Esophagus muscularis mucosa (tissue), 4 donors: ENCODE measurements around the gene RWDD1. TPM values are rescaled to one million over a fixed set of nuclear protein-coding genes. Genes with fewer than 3 reads are reported as not detected.
A peak's percentile ranks its signal among the peaks of the same experiment; 100 is the strongest.

Experiments used
- DNase-seq: peaks from one replicate; pipeline ENCODE4 v3.0.0-alpha.2; 2017; ENCODE audit errors: extremely low spot score
- H3K27ac ChIP-seq, 4 donors: fragments of 200-600 bp; sonication (generic); replicated peaks in 1 of 4; 1 replicate in 3 of 4; 2 replicates in 1 of 4; pipeline ENCODE4 v1.5.1; 2016 to 2019; ENCODE audit warnings: mild to moderate bottlenecking in 1 of 4
- H3K27me3 ChIP-seq, 4 donors: fragments of 200-600 bp; sonication (generic); one replicate each; pipeline versions ENCODE4 v1.5.1 to v1.6.0; 2016 to 2019
- H3K36me3 ChIP-seq, 4 donors: fragments of 200-600 bp; sonication (generic); one replicate each; pipeline ENCODE4 v1.5.1; 2016 to 2019
- H3K4me1 ChIP-seq, 4 donors: fragments of 200-600 bp; sonication (generic); one replicate each; pipeline ENCODE4 v1.5.1; 2016 to 2019
- H3K4me3 ChIP-seq, 4 donors: fragments of 200-600 bp; sonication (generic); 1 replicate in 2 of 4; 2 replicates in 2 of 4; pipeline ENCODE4 v1.5.1; 2016 to 2019; ENCODE audit warnings: mild to moderate bottlenecking in 4 of 4, moderate library complexity in 1 of 4
- H3K9me3 ChIP-seq, 4 donors: fragments of 200-600 bp; sonication (generic); 1 replicate in 3 of 4; 2 replicates in 1 of 4; pipeline ENCODE4 v1.5.1; 2016 to 2019
- CTCF ChIP-seq, 3 experiments: fragments of 200-600 bp in 2 of 3; fragments of 450-650 bp in 1 of 3; sonication (generic) in 2 of 3; IDR thresholded peaks; one replicate each; pipeline ENCODE4 v1.5.1; 2017 to 2019; ENCODE audit warnings: antibody characterized with exemption in 3 of 3, mild to moderate bottlenecking in 2 of 3, moderate library complexity in 1 of 3
- EP300 ChIP-seq: sonication (generic); formaldehyde crosslinking; IDR thresholded peaks from one replicate; pipeline ENCODE4 v1.6.1; 2017; ENCODE audit warnings: antibody characterized with exemption
- POLR2A ChIP-seq: fragments of 450-650 bp; IDR thresholded peaks from one replicate; pipeline ENCODE4 v1.6.1; 2017; ENCODE audit warnings: antibody characterized with exemption, moderate library complexity, mild to moderate bottlenecking, low read depth
- POLR2AphosphoS5 ChIP-seq, 2 donors: sonication (generic); formaldehyde crosslinking; IDR thresholded peaks; one replicate each; pipeline ENCODE4 v1.6.1; 2017; ENCODE audit warnings: antibody characterized with exemption in 2 of 2
- WGBS: methylation state at CpG from one replicate; pipeline ENCODE4 v1.1.5; 2018; 5-methylcytosine and 5-hydroxymethylcytosine counted together
- intact Hi-C: fragments of 100-400 bp; cut with DNase I; formaldehyde crosslinking; loops from one replicate; pipeline ENCODE4 v1.15.1; 2023
- total RNA-seq, 4 donors: library from RNA; depleted of rRNA; stranded (reverse); fragments of >200 nt; gene quantifications; one replicate each; pipeline versions ENCODE4 v1.1.0 to v1.2.1, GENCODE V29; 2016

Gene RWDD1
- total RNA-seq, 4 donors from 2014 or later: 44.1 to 76.4 (median 53.3) TPM

DNA sequence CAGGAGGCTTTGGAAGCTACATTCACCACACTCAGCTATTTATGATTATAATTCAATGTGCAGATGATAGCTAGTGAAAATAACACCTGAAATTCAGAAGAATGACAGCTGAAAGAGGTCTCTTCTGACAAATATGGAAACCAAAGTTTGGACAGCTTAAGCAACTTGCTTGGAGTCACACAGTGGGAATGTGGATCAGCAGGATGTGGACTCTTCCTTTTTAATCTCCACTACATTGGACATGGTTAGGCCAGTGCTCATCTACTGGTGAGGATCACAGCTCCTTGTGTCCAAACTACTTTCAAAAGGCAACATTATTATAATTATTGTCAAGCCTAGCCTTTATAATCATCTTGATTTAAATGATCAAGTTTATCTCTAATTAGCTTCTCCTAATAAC lies 36.2 kb upstream of the RWDD1 start:
- no peaks in the 10 kb centered on the region for H3K9me3 ChIP-seq
- H3K27me3 ChIP-seq: peaks cover 0 to 4% (median 0%) of the 10 kb centered on the region in 4 donors
- H3K4me1 ChIP-seq: no peaks in the 10 kb centered on the region
- no peak overlapping the region for H3K27ac ChIP-seq
- no peaks in the 10 kb centered on the region for H3K36me3 ChIP-seq
- intact Hi-C loops: loop anchor here (5.0 kb wide), 1 partner anchor 263 kb away; no protein-coding TSS in a partner anchor
- DNase-seq: no peak
- TF ChIP-seq CTCF (IDR thresholded peaks at IDR 0.05): no peak
- H3K4me3 ChIP-seq: no peak overlapping the region

GRCh38 chr6:116536216-116536621 lies 35.1 kb upstream of the RWDD1 start:
- no peak overlapping the region for H3K4me3 ChIP-seq
- H3K4me1 ChIP-seq: no peaks in the 10 kb centered on the region
- H3K9me3 ChIP-seq: no peaks in the 10 kb centered on the region
- H3K27me3 ChIP-seq: peaks cover 0 to 8% (median 0%) of the 10 kb centered on the region in 4 donors
- WGBS: 11% methylated on average over 4 of the region's 4 CpGs
- TF ChIP-seq EP300 (no peak), POLR2A (no peak), POLR2AphosphoS5 (IDR thresholded peaks at IDR 0.05) (no peak), CTCF (IDR thresholded peaks at IDR 0.05) (peak; percentile 59 to 80 (median 69))
- DNase-seq: no peak
- H3K27ac ChIP-seq: no peak overlapping the region
- intact Hi-C loops: loop anchor here (2.0 to 5.0 kb wide), 2 partner anchors 25 to 264 kb away; no protein-coding TSS in a partner anchor
- H3K36me3 ChIP-seq: no peaks in the 10 kb centered on the region

DNA sequence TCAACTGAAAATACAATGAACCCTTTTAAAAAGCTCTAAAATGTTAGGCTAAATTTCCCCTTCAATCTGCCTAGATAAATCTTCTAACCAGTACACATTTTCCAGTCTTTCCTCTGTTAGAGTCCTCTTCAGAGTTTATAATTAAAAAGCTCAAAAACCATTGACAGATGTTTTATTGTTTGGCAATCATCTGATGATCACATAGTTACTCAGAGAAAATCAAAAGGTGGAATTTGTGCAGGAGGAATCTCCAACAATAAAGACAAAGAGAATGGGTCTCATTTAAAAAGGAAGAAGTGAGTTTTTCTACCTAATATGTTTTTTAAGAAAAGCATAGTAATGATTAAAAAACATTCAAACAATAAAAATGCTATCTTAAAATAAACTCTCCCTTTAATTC lies 28.9 kb upstream of the RWDD1 start:
- no peaks in the 10 kb centered on the region for H3K4me1 ChIP-seq
- peaks cover 0 to 9% (median 0%) of the 10 kb centered on the region in 4 donors for H3K27me3 ChIP-seq
- DNase-seq: no peak
- no peak overlapping the region for H3K27ac ChIP-seq
- H3K4me3 ChIP-seq: no peak overlapping the region
- intact Hi-C loops: no loop called here
- no peaks in the 10 kb centered on the region for H3K36me3 ChIP-seq
- TF ChIP-seq CTCF (IDR thresholded peaks at IDR 0.05): no peak
- no peak for TF ChIP-seq POLR2AphosphoS5 (IDR thresholded peaks at IDR 0.05)
- H3K9me3 ChIP-seq: no peaks in the 10 kb centered on the region

DNA sequence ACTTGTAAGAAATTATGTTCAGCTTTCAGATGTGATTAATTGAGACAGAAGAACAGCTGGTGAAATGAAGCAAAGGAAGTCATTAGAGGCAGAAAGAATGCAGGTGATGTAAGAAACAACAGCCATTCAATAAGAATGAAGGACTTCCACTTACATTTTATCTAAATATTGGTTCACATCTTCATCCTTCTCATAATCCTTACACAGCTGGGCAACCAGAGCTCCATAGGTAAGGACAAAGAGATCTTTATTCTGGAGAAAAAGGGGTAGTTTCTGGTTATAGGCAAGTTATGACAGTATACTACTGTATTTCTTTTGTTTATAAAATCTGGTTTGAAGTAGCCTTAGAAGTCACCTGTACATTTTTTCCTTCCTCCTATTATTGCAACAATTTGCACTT lies 28.2 kb upstream of the RWDD1 start:
- TF ChIP-seq POLR2A (no peak), CTCF (IDR thresholded peaks at IDR 0.05) (no peak), POLR2AphosphoS5 (IDR thresholded peaks at IDR 0.05) (no peak), EP300 (no peak)
- Histone ChIP-seq H3K9me3 (no peaks in the 10 kb centered on the region), H3K4me1 (no peaks in the 10 kb centered on the region), H3K27me3 (peaks cover 0 to 9% (median 0%) of the 10 kb centered on the region in 4 donors), H3K36me3 (no peaks in the 10 kb centered on the region), H3K4me3 (no peak overlapping the region), H3K27ac (no peak overlapping the region)
- no peak for DNase-seq
- intact Hi-C loops: no loop called here

GRCh38 chr6:116545651-116546050 lies 25.7 kb upstream of the RWDD1 start, which contains the start of gene TRAPPC3L:
TSS of gene TRAPPC3L (minus strand) at chr6:116545684. CDS start at chr6:116545514, 170 bp downstream.
- no peak for DNase-seq
- no peak for TF ChIP-seq POLR2AphosphoS5 (IDR thresholded peaks at IDR 0.05)
- no peak for TF ChIP-seq EP300
- TF ChIP-seq CTCF (IDR thresholded peaks at IDR 0.05): no peak
- no peak for TF ChIP-seq POLR2A

More at GRCh38 chr6:116545651-116546050, 25.7 kb upstream of the RWDD1 start, which contains the start of gene TRAPPC3L:
- peaks cover 0 to 6% (median 0%) of the 10 kb centered on the region in 4 donors for H3K27me3 ChIP-seq
- H3K9me3 ChIP-seq: no peaks in the 10 kb centered on the region
- no peaks in the 10 kb centered on the region for H3K4me1 ChIP-seq
- H3K36me3 ChIP-seq: no peaks in the 10 kb centered on the region
- intact Hi-C loops: no loop called here
- WGBS: 35% methylated on average over 4 of the region's 4 CpGs
- H3K27ac ChIP-seq: no peak within 1 kb of the TSS
- H3K4me3 ChIP-seq: no peak within 1 kb of the TSS
